K562 (cell line): ENCODE measurements around the gene POLDIP3. TPM values are rescaled to one million over a fixed set of nuclear protein-coding genes. Genes with fewer than 3 reads are reported as not detected.

Source experiments
- CREM ChIP-seq: IDR thresholded peaks from 2 replicates; pipeline ENCODE4 v1.6.1; 2014; ENCODE audit warnings: antibody characterized with exemption, low read depth
- E2F3 ChIP-seq: fragments of 250-450 bp; sonication (Bioruptor Pico); IDR thresholded peaks from 2 replicates; pipeline ENCODE4 v1.4.0; 2020; ENCODE audit warnings: mild to moderate bottlenecking
- HDAC1 ChIP-seq, 2 experiments: fragments of 450-650 bp; IDR thresholded peaks; 2 replicates each; pipeline ENCODE4 v1.6.1; 2016 to 2017; ENCODE audit warnings: inconsistent platforms in 1 of 2, mild to moderate bottlenecking in 1 of 2, moderate library complexity in 1 of 2
- KLF16 ChIP-seq: IDR thresholded peaks from 2 replicates; pipeline ENCODE4 v1.6.1; 2016; ENCODE audit warnings: antibody characterized with exemption
- MYC ChIP-seq, 2 experiments: fragments of 250-450 bp in 1 of 2; sonication (Bioruptor Pico) in 1 of 2; IDR thresholded peaks; 2 replicates each; pipeline versions ENCODE4 v1.5.1 to v1.6.1; 2012 to 2021; ENCODE audit warnings: low read depth in 2 of 2, borderline replicate concordance in 1 of 2, improper control_type of control experiment in 1 of 2, low read length in 1 of 2, mild to moderate bottlenecking in 1 of 2, moderate library complexity in 1 of 2
- NR2C2 ChIP-seq, 2 experiments: fragments of 200-800 bp in 1 of 2; sonication (Bioruptor generic) in 1 of 2; sonication (generic) in 1 of 2; formaldehyde crosslinking in 1 of 2; IDR thresholded peaks; 2 replicates each; pipeline versions ENCODE4 v1.6.1 to v1.8.0; 2016 to 2022; ENCODE audit warnings: mild to moderate bottlenecking in 1 of 2, missing compliant biosample characterization in 1 of 2, missing genetic modification characterization in 1 of 2, missing genetic modification reagents in 1 of 2
- NR4A1 ChIP-seq, 2 experiments: fragments of 250-450 bp in 1 of 2; fragments of 450-650 bp in 1 of 2; sonication (Bioruptor Pico) in 1 of 2; IDR thresholded peaks; 2 replicates each; pipeline versions ENCODE4 v1.4.0 to v1.6.1; 2016 to 2020; ENCODE audit warnings: mild to moderate bottlenecking in 2 of 2, missing compliant biosample characterization in 1 of 2, missing genetic modification characterization in 1 of 2, moderate library complexity in 1 of 2
- SMARCA5 ChIP-seq: fragments of 450-650 bp; IDR thresholded peaks from 2 replicates; pipeline ENCODE4 v1.6.1; 2016
- SMC3 ChIP-seq: conservative IDR thresholded peaks from 2 replicates; pipeline ENCODE4 v1.6.1; 2011; ENCODE audit warnings: low read depth, low read length, improper control_type of control experiment; ENCODE audit not compliant: insufficient read depth
- SUPT5H ChIP-seq: fragments of 450-650 bp; IDR thresholded peaks from 2 replicates; pipeline ENCODE4 v1.6.1; 2016
- TCF7L2 ChIP-seq: fragments of 150-350 bp; IDR thresholded peaks from 2 replicates; pipeline ENCODE4 v1.6.1; 2016; ENCODE audit warnings: low read depth, mild to moderate bottlenecking, low read length, moderate library complexity
- XRCC5 ChIP-seq: fragments of 200-400 bp; formaldehyde crosslinking; IDR thresholded peaks from 2 replicates; pipeline ENCODE4 v1.6.1; 2017; ENCODE audit warnings: low read depth, mild to moderate bottlenecking, low read length
- polyA plus RNA-seq, 8 experiments: library from polyadenylated mRNA; depleted of rRNA in 4 of 8; stranded (reverse) in 5 of 8; unstranded in 3 of 8; fragments of >200 nt; fragmentation: Nextera tagmentation in 2 of 8; fragmentation: Illumina TruSeq in 1 of 8; extraction: Ambion mirVana in 2 of 8; extraction: Trizol in 1 of 8; gene quantifications; 2 replicates each; pipeline versions ENCODE4 v1.2.1 to v1.2.3, GENCODE V29; 2011 to 2014; ENCODE audit warnings: inconsistent platforms in 1 of 8, missing spikeins in 1 of 8
- total RNA-seq, 7 experiments: library from RNA; depleted of rRNA in 6 of 7; stranded (reverse); fragments of >200 nt in 6 of 7; fragmentation: Illumina TruSeq in 2 of 7; extraction: Trizol in 2 of 7; gene quantifications; 2 replicates each; pipeline versions ENCODE4 v1.2.1 to v1.2.3, GENCODE V29; 2011 to 2021; ENCODE audit warnings: low replicate concordance in 1 of 7
- TF ChIP-seq, protein P1 (sequence below): IDR thresholded peaks from 2 replicates; pipeline ENCODE4 v1.6.1; 2011; ENCODE audit warnings: borderline replicate concordance, low read depth, mild to moderate bottlenecking, moderate library complexity, low read length; ENCODE audit not compliant: insufficient read depth, poor library complexity, severe bottlenecking
- TF ChIP-seq, protein P2 (sequence below), 2 experiments: fragments of 250-450 bp in 1 of 2; fragments of 450-650 bp in 1 of 2; sonication (Bioruptor Pico) in 1 of 2; IDR thresholded peaks; 2 replicates each; pipeline versions ENCODE4 v1.6.1 to v1.8.0; 2016 to 2021; ENCODE audit warnings: mild to moderate bottlenecking in 2 of 2, moderate library complexity in 2 of 2, missing compliant biosample characterization in 1 of 2, missing genetic modification characterization in 1 of 2
- TF ChIP-seq, protein P3 (sequence below): fragments of 250-450 bp; sonication (Bioruptor Pico); IDR thresholded peaks from 2 replicates; pipeline ENCODE4 v1.4.0; 2020; ENCODE audit warnings: mild to moderate bottlenecking, moderate library complexity
- TF ChIP-seq, protein P4 (sequence below): sonication (generic); formaldehyde crosslinking; IDR thresholded peaks from 2 replicates; pipeline ENCODE4 v1.8.0; 2022; ENCODE audit warnings: missing genetic modification reagents, mild to moderate bottlenecking, moderate library complexity, borderline replicate concordance
- TF ChIP-seq, protein P5 (sequence below): sonication (generic); formaldehyde crosslinking; IDR thresholded peaks from 2 replicates; pipeline ENCODE4 v1.5.0; 2020; ENCODE audit warnings: missing genetic modification reagents

Gene POLDIP3
- total and polyA plus RNA-seq, 9 of the 15 experiments (the other 6 are each of a cell fraction or from before 2014, with no cell fraction given): 14.3 to 53.0 (median 26.3) TPM

DNA sequence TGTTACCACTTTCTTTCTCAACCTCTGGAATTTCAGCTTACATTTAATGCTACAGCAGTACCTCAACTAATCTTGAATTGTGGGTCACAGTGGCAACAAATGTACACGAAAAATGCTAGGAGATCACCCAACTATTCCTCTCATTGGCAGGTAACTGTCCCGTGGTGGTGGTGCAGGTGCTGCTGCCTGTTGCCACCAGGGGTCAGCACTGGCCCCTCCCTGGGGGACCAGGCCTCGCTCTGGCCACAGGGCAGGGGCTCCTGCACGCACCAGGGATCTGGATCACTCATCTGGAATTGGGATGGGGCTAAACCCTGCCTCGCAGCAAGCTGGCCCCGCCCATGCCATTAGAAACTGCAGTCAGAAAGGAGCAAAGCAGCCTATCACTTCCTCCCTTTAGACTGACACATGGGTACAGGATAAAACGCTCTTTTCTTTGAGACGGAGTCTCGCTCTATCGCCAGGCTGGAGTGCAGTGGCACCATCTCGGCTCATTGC is 6.9 kb upstream of the POLDIP3 start (continued):
- TF ChIP-seq SUPT5H (no peak), E2F3 (CRISPR knock-in tag) (no peak), XRCC5 (0 out of 2 replicates have a peak, but pooled peaks have one; percentile 48), SMARCA5 (no peak), NR2C2 (CRISPR knock-in tag; IDR thresholded peaks at IDR 0.05) (no peak), NR2C2 (tag; IDR thresholded peaks at IDR 0.05) (no peak), CREM (0 out of 2 replicates have a peak, but pooled peaks have one; percentile 9), TCF7L2 (no peak), SMC3 (peak; percentile 84), KLF16 (peak; percentile 50; the same call in 1 of the 2 replicates), HDAC1 (IDR thresholded peaks at IDR 0.05) (no peak), MYC (IDR thresholded peaks at IDR 0.05; ENCODE audit: low read depth, low read length) (0 out of 2 replicates have a peak, but pooled peaks have one; percentile 12), MYC (CRISPR knock-in tag; IDR thresholded peaks at IDR 0.05; ENCODE audit: borderline replicate concordance, low read depth) (no peak), NR4A1 (CRISPR knock-in tag; IDR thresholded peaks at IDR 0.05) (no peak), NR4A1 (tag; IDR thresholded peaks at IDR 0.05) (no peak)
- TF ChIP-seq, protein P1, sequence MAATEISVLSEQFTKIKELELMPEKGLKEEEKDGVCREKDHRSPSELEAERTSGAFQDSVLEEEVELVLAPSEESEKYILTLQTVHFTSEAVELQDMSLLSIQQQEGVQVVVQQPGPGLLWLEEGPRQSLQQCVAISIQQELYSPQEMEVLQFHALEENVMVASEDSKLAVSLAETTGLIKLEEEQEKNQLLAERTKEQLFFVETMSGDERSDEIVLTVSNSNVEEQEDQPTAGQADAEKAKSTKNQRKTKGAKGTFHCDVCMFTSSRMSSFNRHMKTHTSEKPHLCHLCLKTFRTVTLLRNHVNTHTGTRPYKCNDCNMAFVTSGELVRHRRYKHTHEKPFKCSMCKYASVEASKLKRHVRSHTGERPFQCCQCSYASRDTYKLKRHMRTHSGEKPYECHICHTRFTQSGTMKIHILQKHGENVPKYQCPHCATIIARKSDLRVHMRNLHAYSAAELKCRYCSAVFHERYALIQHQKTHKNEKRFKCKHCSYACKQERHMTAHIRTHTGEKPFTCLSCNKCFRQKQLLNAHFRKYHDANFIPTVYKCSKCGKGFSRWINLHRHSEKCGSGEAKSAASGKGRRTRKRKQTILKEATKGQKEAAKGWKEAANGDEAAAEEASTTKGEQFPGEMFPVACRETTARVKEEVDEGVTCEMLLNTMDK: peak; percentile 5
- TF ChIP-seq, protein P2, sequence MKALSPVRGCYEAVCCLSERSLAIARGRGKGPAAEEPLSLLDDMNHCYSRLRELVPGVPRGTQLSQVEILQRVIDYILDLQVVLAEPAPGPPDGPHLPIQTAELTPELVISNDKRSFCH (CRISPR knock-in tag; IDR thresholded peaks at IDR 0.05): no peak
- TF ChIP-seq, protein P2 (tag; IDR thresholded peaks at IDR 0.05): 0 out of 2 replicates have a peak, but pooled peaks have one; percentile 47
- TF ChIP-seq, protein P3, sequence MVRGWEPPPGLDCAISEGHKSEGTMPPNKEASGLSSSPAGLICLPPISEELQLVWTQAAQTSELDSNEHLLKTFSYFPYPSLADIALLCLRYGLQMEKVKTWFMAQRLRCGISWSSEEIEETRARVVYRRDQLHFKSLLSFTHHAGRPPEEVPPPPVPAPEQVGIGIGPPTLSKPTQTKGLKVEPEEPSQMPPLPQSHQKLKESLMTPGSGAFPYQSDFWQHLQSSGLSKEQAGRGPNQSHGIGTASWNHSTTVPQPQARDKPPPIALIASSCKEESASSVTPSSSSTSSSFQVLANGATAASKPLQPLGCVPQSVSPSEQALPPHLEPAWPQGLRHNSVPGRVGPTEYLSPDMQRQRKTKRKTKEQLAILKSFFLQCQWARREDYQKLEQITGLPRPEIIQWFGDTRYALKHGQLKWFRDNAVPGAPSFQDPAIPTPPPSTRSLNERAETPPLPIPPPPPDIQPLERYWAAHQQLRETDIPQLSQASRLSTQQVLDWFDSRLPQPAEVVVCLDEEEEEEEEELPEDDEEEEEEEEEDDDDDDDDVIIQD (CRISPR knock-in tag): no peak
- TF ChIP-seq, protein P4, sequence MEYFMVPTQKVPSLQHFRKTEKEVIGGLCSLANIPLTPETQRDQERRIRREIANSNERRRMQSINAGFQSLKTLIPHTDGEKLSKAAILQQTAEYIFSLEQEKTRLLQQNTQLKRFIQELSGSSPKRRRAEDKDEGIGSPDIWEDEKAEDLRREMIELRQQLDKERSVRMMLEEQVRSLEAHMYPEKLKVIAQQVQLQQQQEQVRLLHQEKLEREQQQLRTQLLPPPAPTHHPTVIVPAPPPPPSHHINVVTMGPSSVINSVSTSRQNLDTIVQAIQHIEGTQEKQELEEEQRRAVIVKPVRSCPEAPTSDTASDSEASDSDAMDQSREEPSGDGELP (CRISPR knock-in tag): peak; percentile 24; the same call in 1 of the 2 replicates
- TF ChIP-seq, protein P5, sequence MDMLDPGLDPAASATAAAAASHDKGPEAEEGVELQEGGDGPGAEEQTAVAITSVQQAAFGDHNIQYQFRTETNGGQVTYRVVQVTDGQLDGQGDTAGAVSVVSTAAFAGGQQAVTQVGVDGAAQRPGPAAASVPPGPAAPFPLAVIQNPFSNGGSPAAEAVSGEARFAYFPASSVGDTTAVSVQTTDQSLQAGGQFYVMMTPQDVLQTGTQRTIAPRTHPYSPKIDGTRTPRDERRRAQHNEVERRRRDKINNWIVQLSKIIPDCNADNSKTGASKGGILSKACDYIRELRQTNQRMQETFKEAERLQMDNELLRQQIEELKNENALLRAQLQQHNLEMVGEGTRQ (CRISPR knock-in tag): peak; percentile 57
